Fibroblast of peridontal ligament (primary cell): ENCODE measurements around the gene ERICH6.

Source experiments
- DNase-seq: peaks from one replicate; pipeline ENCODE4 v3.0.0-alpha.2; 2010; ENCODE audit errors: extremely low read depth

ERICH6 gene

DNA sequence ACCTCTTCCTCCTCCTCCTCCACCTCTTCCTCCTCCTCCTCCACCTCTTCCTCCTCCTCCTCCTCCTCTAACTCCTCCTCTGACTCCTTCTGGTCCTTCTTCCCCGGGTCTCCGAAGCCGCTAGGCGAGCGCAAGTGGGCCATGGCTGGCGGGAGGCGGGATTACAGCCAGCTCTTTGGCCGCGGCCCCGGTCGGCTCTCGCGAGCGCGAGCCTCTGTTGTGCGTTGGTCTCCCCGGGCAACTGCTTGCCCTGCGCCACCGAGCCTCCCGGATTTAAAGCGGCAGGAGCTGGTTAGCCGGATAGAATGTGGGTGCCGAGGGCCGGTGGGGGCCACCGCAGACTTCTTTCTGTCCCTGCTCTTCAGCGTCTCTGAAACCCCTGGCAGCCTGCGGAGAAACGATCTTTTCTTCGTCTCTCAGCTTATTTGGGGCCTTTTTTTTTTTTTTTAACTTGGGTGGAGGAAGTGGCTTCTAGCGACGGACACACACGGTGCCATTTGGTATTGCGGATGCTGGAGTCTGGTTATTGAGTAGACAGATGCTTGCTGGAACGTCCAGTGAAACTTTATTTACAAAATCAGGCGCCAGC lies at the start of gene ERICH6:
ERICH6 (minus strand) TSS at position 165 of the 589 bp plus-strand sequence; CDS start at position 143, 22 bp downstream.
- peak; percentile 85 for DNase-seq

DNA sequence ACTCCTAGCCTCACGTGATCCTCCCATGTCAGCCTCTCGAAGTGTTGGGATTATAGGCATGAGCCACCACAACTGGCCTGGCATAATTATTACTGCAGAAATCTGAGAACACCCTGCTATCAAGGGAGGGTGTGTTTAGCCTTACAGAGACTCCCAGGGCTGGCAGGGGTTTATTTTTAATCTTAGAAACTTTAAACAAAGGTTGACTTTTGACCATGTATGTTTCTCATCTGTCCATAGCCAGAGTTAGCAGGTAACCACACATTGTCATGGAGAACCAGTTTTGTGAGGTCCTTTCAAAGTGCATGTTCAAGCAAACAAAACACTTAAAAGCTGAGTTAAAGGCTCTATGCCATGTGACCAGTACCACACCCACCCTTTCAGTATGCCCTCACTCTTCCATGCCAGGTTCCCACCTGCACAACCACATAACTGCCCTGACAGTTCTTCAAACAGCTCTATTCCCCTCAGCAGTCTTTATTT lies 48.1 kb upstream of the ERICH6 start:
- DNase-seq = no peak

DNA sequence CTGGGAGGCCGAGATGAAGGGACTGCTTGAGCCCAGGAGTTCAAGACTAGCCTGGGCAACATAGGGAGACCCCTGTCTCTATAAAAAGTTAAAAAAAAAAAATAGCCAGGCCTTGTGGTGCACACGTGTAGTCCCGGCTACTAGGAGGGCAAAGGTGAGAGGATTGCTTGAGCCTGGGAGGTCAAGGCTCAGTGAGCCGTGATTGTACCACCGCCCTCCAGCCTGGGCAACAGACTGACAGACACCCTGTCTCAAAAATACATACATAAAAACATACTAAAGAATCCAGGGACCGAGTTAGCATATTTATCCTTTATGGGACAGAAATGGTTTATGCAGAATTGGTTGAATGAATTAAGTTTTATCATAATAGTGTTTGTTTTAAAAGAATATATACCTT lies 45.5 kb upstream of the ERICH6 start:
- DNase-seq = no peak

DNA sequence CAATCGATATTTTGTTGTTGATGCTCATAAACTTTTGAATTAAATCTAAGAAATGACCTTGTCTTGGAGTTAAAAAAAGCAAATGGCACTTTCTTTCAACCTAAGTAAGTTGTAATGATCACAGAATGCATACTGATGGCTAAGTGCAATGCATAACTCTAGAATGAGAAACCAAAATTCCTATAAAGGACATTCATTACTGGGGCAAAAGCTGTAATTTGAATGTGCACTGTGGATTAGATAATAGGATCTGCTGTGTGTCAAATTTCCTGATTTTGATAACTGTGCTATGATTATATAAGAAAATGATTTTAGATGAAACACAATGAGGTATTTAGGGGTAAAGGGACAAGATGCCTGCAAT lies 44.9 kb upstream of the ERICH6 start:
- DNase-seq = peak; percentile 33

DNA sequence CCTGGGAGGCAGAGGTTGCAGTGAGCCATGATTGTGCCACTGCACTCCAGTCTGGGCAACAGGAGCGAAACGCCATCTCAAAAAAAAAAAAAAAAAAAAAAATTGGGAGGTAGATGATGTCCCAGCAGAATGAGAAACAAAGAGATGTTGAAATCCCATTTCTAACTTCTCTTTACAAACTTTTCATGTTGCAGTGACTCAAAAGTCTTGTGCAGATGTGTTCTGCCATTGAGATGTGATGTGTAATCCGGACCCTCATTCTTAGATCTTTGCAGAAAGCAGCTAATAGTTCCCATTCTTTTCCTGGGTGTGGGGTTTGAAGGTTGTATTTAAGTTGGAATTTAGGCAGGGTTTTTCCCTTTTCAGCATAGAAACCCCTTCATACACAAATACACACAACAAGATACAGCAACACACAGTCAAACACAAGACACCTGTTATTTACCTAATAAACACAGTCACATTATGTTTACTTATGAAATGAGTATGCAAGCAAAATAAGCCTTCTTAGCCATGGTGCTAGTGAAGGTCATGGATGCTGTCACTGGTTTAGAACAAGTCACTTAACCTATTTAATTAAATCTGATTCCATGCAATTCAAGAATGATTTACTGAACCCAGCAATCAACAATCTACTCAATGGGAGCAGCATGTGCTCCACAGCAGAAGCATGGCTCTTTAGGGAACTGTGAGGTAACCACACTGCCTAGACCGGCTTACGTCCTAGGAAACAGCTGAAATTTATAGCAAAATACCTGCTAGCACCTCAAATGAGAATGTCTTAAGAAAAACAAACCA lies 44.4 kb upstream of the ERICH6 start:
- peak; percentile 9 for DNase-seq

DNA sequence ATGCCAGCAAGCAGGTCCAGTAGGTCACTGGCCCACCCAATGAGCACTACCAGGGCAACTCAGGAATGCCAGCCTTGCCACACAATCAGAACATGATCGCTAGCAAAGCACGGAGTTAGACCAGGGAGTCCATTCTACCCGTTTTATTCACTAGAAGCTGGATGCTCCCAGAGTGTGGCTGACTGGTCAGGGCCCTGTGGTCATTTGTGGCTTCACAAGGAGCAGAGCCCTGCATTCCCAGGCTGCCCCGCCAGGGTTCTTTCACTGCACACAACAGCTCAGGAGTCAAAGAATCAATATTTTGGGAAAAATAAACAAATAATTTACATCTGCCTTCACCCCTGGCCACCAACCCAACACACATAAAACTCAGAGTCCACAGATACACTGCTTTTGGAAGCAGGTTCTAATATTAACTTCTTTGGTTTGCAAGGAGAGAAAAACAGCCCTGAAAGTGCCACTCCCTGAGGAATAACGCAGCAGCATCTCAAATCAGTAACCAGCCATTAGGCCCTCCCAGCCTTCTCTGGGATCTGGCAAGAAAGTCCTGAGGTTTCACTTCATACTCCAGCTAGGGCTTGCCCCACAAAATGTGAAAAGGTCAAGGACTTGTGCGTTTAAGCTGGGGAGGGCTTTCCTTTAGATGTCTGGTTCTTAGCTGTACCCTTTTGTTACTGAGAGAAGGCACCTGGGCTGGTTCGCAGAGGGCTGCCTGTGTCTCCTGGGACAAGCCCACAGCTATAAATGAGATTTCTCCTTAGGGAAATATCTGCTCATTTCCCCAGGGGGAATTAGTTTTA lies 43.3 kb upstream of the ERICH6 start:
- DNase-seq = peak; percentile 17

DNA sequence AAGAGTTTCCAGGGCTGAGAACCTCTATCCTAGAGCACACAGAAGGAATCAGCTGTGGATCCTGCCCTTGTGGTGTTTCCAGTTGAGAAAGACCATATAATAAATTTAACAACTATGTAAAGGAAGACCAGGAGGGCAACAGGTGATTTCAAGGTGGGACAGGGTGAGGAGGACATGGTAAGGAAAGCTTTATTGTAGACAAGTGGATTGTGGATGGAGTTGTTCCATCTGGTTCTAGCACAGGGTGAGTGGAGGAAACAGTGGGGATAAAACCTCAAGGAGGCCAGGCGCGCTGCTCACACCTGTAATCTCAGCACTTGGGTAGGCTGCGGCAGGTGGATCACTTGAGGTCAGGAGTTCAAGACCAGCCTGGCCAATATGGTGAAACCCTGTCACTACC lies 42.1 kb upstream of the ERICH6 start:
- DNase-seq = no peak

DNA sequence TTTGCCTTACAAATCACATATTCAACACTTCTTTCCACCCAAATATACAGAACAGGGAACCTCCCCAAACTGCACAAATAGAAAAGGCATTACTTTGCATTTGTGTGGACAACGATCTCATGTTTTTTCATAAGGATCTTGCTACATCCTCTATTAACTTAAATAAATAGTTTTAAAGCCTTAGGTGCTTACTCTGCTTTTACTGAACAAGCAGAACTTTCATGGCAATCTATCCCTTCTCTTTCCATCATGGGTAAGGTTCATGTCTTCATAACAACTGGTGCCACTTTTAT lies 41.1 kb upstream of the ERICH6 start:
- no peak for DNase-seq

DNA sequence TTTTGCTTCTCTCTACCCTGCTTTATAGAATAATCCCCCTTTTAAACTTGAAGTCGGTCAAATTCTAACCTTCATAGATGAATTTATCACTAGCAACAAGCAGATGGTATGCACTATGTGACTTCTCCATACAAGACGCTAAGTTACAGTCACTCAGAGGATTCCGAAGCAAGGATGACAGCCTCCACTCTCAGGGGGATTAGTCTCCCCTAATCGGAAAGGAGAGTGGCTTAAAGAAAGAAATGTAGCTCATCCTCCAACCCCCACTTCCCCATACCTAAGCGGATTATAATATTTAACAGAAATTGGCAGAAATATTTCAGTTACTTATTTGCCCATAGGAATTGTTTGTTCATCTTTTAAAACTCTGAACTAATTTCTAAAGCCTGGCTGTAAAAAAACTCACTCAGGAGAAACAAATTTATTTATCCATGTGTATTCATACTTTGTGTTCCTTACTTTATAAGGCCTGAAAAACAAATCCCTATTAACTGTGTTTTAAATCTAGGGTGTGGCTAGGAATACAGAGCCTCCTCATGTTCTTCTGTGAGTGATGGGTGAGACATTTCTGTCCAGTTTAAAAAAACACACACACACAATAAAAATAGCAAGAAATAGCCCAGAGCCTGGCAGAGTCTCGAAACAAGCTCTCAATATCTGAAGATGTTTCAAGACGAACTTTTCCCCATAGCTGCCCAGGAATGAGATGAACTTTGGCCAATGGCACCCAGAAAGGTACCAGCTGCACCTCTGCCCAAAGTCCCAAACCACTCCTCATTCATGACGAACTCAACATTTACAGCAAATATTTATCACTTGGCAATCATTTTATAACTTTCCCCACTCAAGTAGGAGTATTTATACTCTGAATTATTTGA lies 40.6 kb upstream of the ERICH6 start:
- DNase-seq = no peak

DNA sequence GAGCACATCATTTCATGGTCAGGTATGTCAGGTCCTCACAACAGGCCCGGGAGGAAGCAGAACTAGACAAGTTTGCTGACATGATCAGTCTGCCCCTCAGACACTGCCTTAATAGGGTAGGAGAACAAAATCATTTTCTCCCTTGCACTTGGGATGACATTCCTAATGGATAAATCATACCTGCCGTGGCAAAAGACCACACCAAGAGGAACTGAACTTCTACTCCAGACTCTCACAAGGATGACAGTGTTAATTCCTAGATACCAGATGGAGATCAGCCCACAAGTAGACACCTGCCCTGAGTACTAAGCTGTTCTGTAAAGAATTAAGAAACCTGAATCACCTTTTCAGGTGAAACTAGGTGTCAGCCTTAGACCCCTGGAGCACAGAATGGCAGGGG lies 39.8 kb upstream of the ERICH6 start:
- peak; percentile 15 for DNase-seq

DNA sequence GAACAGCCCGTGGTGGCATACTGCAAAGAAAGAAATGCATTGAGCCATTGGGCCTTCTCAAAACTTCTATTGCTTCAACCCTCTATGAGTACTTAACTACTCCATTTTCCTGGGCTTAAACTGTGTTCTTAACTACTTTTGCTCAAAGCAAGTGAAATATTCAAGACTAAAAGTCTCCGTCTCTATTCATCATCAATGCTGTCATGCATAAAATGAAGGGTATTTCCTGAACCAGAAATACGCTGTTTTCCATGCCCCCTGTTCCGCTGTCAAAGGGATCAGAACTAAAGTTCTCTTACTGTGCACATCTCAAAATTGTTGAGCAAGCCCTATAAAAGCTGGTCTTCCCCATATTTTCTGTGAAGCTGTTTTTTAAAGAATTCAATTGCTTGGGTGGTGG lies 39.0 kb upstream of the ERICH6 start:
- no peak for DNase-seq

DNA sequence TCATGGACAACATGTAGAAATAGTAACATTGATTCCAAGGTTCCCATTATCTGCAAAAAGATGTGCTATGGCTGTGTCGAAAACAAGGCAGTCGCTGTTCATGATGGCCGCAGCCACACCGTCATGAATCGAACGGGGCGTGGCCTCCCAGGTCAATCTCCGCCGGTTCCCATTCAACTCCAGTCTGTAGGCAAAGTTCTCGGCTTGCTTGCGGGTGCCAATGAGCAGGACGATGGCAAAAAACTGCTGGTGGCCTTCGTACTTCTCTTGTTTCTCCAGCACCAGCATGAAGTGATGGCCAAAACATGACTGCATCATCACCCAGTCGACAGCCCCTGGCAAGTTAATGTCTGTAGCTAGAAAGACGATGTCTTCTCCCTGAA lies 38.4 kb upstream of the ERICH6 start:
- no peak for DNase-seq

DNA sequence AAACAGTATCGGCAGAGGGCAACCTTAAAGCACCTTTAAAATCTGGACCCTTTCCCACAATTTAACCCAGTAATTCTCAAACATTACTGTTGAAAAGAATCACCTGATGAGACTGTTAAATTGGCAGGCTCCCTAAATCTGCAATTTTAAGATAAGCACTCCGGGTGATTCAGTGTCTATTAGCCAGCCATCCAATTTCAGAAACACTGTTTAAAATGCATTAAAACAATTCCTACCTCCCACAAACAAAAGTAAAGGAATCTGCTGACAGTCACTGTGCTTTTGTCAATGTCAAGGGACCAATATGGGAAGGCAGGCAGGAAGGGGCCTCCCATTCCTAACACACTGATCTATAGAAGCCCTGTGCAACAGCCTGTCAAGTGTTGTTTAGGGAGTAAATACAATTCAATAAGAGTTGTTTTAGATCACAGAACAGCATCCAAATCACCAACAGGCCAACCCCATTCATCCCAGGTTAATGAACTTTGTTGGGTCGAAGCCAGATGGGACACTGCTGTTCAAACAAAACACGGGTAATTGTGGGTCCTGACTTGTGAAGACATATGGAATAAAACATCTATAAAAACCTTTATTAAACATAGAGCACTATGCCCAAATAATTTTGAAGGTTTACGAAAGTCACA lies 37.9 kb upstream of the ERICH6 start:
- DNase-seq = no peak

DNA sequence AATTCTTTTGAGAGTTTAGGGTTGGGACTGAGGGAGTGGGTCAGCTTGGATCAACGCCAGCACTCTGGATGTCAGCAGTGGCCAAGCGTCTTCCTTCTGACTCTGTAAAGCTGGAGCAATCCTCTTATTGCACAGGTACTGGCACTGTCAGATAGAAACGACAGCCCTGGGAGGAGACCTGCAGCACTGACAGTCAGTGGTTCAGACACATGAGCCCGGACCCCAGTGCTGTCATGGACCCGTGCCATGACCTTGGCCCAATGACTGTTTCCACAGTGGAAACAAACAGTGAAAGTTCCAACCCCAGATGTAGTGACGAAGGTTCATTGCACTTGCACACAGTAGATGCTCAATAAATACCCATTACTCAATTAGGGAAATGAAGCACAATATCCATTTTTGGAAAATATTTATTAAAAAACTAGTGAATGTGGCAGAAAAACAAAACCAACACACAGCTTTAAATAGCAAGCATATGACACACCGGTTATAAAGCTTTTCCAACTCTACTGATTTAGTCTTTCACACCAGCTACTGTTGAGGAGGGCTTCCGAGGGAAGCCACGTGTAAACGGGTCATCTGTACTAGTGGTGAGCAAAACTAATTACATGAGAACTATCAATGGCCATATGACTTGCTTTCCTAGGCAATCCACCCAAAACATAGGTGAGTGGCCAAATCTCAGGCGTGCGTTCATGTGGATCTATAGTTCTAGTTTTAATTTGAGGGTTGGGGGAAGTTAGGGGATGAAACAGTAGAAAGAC lies 37.2 kb upstream of the ERICH6 start:
- no peak for DNase-seq

DNA sequence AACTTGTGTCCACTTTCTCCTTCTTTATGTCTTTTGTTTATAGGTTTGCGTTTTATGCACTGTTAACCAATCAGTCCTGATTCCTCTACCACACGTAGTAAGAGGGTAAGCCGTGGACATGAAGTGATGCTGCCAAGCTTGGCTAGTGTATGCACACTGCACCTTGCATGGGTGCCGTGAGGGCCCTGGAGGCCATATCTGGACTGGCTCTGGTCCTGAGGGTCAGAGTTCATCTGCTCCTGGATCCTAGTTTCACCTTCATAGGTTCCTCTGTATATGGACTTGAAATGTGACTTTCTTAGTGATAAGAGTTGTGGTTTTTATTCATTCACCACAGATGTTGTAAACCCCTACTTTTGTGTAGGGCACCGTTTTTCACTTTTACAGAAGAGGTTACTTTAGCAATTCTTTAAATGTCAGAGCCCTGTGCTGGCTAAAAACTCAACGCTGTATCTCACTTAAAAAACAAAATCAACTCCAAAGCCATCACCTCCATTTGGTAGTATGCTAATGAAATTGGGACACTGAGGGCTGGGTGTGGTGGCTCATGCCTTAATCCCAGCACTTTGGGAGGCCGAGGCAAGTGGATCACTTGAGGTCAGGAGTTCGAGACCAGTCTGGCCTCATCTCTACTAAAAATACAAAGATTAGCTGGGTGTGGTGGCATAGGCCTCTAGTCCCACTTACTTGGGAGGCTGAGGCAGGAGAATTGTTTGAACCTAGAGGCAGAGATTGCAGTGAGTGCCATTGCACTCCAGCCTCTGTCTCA lies 36.3 kb upstream of the ERICH6 start:
- no peak for DNase-seq

DNA sequence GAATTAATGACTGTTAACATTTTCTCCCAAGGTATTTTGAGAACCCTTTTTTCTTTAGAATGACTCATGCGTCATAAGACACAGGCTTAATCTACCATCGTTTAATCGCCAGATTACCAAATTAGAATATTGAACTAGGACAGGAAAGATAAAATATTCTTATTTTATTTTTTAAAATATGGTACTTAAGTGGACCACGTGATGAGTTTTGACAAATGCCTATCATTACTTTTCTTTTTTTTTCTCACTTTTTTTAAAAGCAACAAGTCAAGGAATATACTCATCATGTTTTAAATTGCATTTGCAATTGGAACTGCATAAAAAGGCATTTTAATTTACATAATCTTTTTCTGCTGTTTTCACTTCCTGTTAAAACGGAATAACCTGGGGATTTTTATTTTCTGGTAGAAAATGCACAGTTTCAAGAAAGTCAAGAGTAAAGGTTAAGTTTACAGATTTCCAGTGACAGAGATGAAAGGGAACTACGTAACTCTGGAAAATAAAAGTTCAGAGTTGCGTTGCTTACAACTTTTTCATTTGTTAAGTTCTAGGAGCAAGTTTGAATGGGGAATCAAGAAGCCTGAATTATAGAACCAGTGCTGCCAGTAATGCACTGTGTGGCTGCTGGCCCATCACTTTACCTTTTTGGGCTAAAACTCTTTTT lies 35.6 kb upstream of the ERICH6 start:
- DNase-seq = no peak

DNA sequence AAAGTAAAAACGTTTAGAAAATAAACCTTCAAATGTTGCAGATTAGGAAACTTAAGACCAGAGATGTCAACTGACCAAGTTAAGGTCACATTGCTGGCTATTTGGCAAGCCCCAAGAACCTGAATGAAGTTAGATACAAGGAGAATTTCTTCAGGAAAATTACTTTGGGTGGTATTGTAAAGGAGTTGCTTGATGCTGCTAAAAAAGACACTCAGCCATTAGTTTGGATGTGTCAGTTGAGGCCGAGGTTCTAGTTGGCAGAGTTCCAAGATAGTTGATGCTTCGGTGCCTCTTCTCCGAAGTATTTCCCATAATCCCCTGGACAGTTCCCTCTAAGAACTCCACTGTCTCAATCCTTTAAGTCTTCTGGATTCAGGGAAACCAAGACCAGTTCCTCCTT lies 35.0 kb upstream of the ERICH6 start:
- peak; percentile 9 for DNase-seq

DNA sequence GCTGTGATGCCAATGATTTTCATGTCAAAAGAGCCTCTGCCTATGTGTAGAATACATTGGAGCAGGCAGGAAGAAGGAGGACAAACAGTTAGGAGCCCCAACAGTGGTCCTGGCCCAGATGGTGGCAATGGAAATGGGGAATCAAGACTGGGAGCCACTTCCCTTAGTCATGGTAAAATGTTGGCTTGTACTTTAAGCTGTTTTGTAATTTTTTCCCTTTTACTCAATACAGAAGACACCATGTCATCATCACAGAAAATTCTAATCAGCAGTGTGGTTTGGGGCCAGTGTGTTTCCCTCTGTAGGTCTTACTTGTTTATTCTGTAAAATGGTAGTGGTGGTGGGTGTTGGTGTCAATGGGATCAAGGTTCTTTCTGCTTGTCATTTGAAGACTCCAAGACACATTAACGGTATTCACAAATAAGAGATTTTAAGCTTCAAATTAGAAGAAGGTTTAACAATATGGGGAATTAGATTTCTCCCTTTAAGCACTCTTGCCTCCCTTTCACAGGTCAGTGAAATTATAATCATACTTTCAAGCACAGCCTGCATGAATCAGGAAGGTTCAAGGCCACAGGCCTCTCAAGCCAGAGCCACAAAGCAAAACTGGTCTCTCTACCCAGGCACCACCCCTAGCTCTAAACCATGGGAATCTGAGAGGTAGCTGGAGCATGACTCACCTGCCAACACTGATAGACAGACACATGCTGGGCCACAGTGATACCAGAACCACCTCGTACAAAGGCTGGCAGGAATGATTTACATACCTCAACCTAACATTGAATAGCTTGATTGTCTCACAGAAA lies 34.4 kb upstream of the ERICH6 start:
- DNase-seq = peak; percentile 75
